ENCODE data around the gene FCER1G. TPM values are rescaled to one million over a fixed set of nuclear protein-coding genes. Genes with fewer than 3 reads are reported as not detected.

Gene FCER1G
- total and polyA plus RNA-seq, 2 of the 8 experiments (the other 6 are each of a cell fraction or from before 2014, with no cell fraction given) = 1.6 TPM; not detected in 1

- no peaks in the 10 kb centered on the region for H3K9me3 ChIP-seq (ENCODE audit: insufficient read depth in 2 of 2, low read depth in 1 of 2, low read length in 1 of 2)
- no peak overlapping the region for H3K4me2 ChIP-seq (ENCODE audit: insufficient read depth in 1 of 2, low read depth in 2 of 2, low read length in 2 of 2)
- no peak overlapping the region for H4K91ac ChIP-seq (replicated peaks; ENCODE audit: insufficient read length, low read length)
- H3K23me2 ChIP-seq (ENCODE audit: low read depth, low read length) = no peaks in the 10 kb centered on the region
- no peak overlapping the region for H3K4me3 ChIP-seq (ENCODE audit: extremely low read depth in 1 of 4, insufficient read depth in 2 of 4, low read depth in 3 of 4, low read length in 4 of 4)
- no peaks in the 10 kb centered on the region for H3K36me3 ChIP-seq (ENCODE audit: control insufficient read depth in 2 of 4, insufficient read depth in 4 of 4, low read length in 3 of 4)
- no peaks in the 10 kb centered on the region for H3K79me1 ChIP-seq (ENCODE audit: low read depth, low read length)
- no peak overlapping the region for H3K27ac ChIP-seq (ENCODE audit: low read depth, low read length)
- DNase-seq (ENCODE audit: low read depth in 1 of 2, low spot score in 2 of 2) (no peak), FAIRE-seq (no peak)
- no peak overlapping the region for H3K4ac ChIP-seq (replicated peaks; ENCODE audit: insufficient read length, low read depth, low read length)
- no peak overlapping the region for H2AK5ac ChIP-seq (ENCODE audit: low read depth, low read length)
- no peak overlapping the region for H4K8ac ChIP-seq (ENCODE audit: extremely low read depth, insufficient read depth, low read length)
- H2BK120ac ChIP-seq (replicated peaks; ENCODE audit: low read depth, low read length) = no peak overlapping the region
- CTCF ChIA-PET (ENCODE audit: partially characterized antibody) = interaction anchor here (0.8 to 1.9 kb wide), 12 partner anchors 9 to 116 kb away, joined by 3 to 18 read pairs (median 3); partner anchors contain the start of gene ADAMTS4
- H2BK20ac ChIP-seq (ENCODE audit: low read length) = no peak overlapping the region
- POLR2A ChIA-PET (ENCODE audit: partially characterized antibody) = interaction anchor here (0.9 to 1.8 kb wide), 4 partner anchors 8 to 65 kb away, joined by 3 to 8 read pairs (median 4); partner anchors contain the start of genes NDUFS2 and PCP4L1
- H4K20me1 ChIP-seq (replicated peaks in 1 of 2; ENCODE audit: control insufficient read depth in 1 of 2, insufficient read depth in 2 of 2, low read length in 2 of 2) = no peaks in the 10 kb centered on the region
- 68% methylated on average over 2 of the region's 2 CpGs; no CpG with 5 or more reads in 1 of the 2 experiments for WGBS, 2 experiments (ENCODE audit: extremely low coverage in 1 of 2, insufficient coverage in 1 of 2, insufficient read length in 1 of 2, insufficient replicate concordance in 2 of 2, low coverage in 1 of 2, low lambda C conversion rate in 2 of 2, missing lambda C conversion rate in 1 of 2)
- no peak for TF ChIP-seq BACH1 (IDR thresholded peaks at IDR 0.05; ENCODE audit: low read length)
- no peak overlapping the region for H2BK12ac ChIP-seq (ENCODE audit: low read depth, low read length)
- H3K23ac ChIP-seq (ENCODE audit: insufficient read length) = no peak overlapping the region
- H3K56ac ChIP-seq (replicated peaks; ENCODE audit: insufficient read length, low read depth, low read length) = no peak overlapping the region
- no peak overlapping the region for H2BK5ac ChIP-seq (ENCODE audit: low read depth, low read length)
- H3K79me2 ChIP-seq (ENCODE audit: control insufficient read depth in 1 of 2, insufficient read depth in 2 of 2, low read length in 2 of 2) = no peaks in the 10 kb centered on the region
- no peak overlapping the region for H2AFZ ChIP-seq (ENCODE audit: low read length)
- no peak overlapping the region for H4K5ac ChIP-seq (ENCODE audit: insufficient read length, low read depth, low read length)
- no peak overlapping the region for H3K9ac ChIP-seq (replicated peaks in 1 of 4; ENCODE audit: extremely low read depth in 1 of 4, low read depth in 3 of 4, low read length in 3 of 4)
- H3K14ac ChIP-seq (ENCODE audit: insufficient read length) = no peak overlapping the region
- H3K18ac ChIP-seq (ENCODE audit: extremely low read depth, low read length) = no peak overlapping the region
- H3K27me3 ChIP-seq (replicated peaks in 1 of 4; ENCODE audit: control insufficient read depth in 3 of 4, extremely low read depth in 1 of 4, insufficient read depth in 3 of 4, low read length in 3 of 4) = no peaks in the 10 kb centered on the region; a peak in 1 of 7 replicates
- H2BK15ac ChIP-seq (ENCODE audit: low read length) = no peak overlapping the region
- peaks cover 0 to 11% (median 2%) of the 10 kb centered on the region in 4 experiments; a peak in 4 of 7 replicates for H3K4me1 ChIP-seq (replicated peaks in 1 of 4; ENCODE audit: control insufficient read depth in 3 of 4, insufficient read depth in 4 of 4, low read length in 3 of 4)
These were observed 51.7 kb downstream of the FCER1G start for GRCh38 chr1:161266836-161267235.
